KG1 (cell line): ENCODE measurements around the gene CHSY3.

Source experiments
- DNase-seq: peaks from one replicate; lab custom pipeline; 2025; lab: John Stamatoyannopoulos, UW

CHSY3 gene

DNA sequence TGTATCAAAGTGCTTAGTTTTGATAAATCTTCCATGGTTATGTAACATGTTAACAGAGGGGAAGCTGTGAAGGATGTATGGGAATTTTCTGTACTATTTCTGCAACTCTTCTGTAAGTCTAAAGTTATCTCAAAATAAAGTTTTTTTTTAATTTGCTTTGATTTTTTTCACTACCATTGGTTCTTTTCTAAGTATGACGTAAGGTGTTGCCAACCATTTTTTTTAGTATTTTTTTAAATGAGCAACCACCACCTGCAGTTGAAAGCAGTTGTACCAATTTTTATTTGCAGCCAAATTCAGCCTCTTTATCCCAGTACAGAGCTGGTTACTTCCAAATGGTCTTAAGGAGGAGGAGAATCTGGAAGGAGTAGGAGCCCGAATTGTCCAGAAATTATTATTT is 192.2 kb downstream of the CHSY3 start:
- no peak for DNase-seq

DNA sequence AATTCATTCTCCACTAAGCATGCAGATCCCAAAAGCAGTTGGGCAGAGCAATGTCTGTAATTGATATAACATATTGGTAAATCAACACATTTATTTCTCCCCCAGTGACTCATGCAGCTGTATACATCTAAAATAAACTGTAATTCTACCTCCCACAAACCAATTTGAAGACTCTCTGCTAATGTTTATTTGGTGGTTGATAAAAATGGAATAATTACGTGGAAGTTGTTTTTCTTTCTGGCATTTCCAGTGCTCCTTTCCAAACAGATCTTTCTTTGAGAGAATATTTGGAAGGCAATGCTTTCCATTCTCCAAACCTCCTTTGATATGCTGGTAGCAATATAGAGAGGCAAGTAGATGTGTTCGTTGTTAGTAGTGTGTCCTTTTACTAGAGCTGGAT is 194.7 kb downstream of the CHSY3 start:
- DNase-seq, result no peak

- DNase-seq, result no peak
Measured at GRCh38 chr5:130102375-130102774, 198.1 kb downstream of the CHSY3 start.

GRCh38 chr5:130102960-130103359 is 198.7 kb downstream of the CHSY3 start:
- no peak for DNase-seq

- no peak for DNase-seq
Measured at GRCh38 chr5:130104895-130105688, 200.8 kb downstream of the CHSY3 start.

DNA sequence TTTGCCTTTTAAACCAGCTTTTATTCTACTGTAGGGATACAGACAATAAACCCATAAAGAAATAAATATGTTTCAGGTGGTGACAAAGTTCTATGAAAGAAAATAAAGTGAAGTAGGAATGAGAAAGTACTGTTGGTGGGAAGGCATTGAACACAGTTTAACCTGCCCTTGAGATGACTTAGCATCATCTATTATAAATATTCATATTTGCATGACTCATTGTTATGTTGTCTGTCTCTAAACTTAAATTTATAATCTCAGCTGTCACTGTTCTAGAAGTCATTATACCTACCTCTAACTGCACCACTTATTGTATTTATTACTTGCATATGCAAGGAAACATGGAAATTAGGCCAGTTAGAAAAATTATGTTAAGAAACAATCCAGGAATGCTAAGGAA is 202.2 kb downstream of the CHSY3 start:
- DNase-seq, result no peak

DNA sequence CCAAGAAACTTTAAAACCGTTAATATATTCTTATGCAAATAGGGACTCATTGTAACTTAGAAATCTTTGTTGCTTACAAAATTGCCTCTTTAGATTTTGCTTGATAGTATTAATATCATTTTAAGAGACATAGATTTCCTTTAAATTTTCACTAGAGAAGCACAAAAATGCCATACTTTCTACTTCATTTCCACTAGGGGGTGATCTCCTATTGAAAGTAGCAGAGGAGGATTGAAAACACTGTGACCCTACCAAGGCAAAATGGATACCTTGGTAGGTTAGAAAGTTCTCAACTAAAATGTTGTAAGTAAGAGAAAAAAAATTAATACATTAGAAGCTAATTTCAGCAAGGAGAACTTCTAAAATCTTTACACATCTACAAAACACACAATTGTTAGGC is 204.9 kb downstream of the CHSY3 start:
- no peak for DNase-seq

- DNase-seq, result no peak
Measured at GRCh38 chr5:130110328-130110727, 206.1 kb downstream of the CHSY3 start.

DNA sequence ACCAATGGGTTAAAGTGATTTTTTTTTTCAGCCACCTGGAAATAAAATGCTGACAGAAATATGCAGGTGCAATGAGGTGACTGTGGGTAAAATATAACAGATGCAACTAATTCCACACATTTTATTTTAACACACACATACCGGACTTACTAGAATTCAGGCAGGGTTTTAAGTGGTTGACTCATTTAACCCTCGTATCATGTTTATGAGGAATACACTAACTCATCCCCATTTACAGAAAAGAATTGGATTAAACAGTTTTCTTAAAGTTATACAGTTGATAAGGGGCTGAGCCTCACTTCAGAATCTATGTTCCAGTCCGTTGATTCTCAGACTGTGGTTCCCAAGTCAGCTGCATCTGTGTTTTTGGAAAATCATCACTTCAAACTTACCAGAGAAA is 207.5 kb downstream of the CHSY3 start:
- DNase-seq, result no peak

DNA sequence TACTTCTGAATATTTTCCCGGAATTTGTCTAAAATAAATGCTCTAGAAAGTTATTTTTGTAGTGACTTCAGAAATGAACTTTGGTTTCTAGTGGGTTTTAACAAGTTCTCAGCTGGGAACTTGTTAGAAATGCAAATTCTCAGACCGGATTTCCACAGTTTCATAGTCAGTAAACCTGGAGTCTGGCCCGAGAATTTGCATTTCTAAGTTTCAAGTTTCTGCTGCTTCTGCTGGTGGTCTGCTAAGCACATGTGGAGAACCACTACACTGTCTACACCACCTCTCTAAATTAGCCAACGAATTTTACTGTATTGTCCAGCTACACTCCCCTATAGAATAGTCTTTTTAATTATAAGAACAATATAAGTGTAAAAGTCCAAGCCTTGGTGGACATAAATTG is 208.0 kb downstream of the CHSY3 start:
- DNase-seq, result no peak

DNA sequence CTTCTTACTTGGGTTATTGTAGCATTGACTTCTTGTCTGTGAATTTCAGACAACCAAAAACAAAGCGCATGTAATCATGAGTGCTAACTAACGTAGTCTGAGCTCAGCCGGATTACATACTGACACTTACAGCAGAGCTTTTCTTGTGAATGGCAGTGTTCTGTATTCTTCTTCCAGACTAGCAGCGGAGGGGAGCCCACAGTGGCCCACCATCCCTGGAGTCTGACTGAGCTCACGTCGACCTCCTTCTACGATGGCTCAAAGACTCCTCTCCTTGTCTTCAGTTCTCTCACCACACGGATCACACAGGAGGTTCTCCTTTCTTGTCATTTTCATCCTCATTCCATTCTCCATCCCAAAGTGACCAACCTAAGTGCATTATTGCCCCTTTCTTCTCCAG is 211.4 kb downstream of the CHSY3 start:
- DNase-seq, result no peak

DNA sequence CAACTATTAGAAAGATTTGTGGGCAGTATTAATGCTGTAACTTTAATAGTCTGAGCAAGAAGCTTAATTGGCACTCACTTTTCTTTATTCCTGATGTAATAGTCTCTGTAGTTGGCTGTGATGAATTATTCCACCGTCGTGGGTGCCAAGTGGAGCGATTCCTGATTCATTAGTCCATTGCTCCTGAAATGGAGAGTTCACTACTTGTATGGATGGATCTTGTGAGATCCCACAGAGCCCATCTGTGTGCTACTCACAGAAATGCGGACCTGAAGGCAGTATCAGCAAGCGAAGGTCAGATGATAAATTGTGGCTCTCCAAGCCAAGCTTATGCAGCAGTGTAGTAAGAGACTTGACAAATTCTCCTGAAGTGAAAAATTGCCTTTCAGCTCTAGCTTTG is 212.2 kb downstream of the CHSY3 start:
- no peak for DNase-seq

- DNase-seq, result no peak
Measured at GRCh38 chr5:130116972-130117371, 212.7 kb downstream of the CHSY3 start.

GRCh38 chr5:130126746-130127145 is 222.5 kb downstream of the CHSY3 start:
- no peak for DNase-seq

DNA sequence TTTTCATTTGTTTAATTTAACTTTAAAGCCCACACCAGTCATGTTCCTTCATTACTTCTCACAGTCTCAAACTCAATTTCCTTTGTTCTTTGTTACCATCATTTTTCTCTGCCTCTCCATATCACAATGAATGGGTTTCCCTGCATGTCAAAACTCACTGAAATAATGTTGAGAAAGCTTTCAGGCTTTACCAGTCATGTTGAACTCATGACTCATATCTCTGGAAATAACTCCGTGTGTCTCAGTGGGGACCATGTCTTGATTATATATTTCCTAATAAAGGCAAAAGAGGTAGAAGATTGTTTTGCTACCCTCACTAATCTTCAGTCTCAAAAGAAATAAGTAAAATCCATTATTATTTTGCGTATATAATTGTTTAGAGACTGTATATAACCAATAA is 231.2 kb downstream of the CHSY3 start:
- DNase-seq, result no peak

- no peak for DNase-seq
Measured at GRCh38 chr5:130136300-130136699, 232.0 kb downstream of the CHSY3 start.

DNA sequence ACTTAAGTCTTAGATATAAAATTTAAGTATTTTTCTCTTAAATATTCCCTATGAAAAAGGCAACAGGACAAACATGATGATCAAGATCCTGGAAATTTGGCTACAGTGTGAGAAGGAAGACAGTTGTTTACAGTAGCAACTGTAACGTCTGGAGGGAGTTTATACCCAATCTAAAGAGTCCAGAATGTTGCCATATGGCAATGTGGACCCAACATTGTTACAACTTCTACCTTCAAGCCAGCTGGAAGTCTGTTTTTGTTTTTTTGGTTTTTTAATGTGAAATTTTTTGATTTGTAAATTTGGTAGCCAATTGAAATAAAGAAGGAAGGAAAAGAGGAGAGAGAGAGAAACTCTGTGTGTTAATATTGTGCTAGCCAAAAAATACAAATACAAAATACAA is 233.4 kb downstream of the CHSY3 start:
- DNase-seq, result no peak

DNA sequence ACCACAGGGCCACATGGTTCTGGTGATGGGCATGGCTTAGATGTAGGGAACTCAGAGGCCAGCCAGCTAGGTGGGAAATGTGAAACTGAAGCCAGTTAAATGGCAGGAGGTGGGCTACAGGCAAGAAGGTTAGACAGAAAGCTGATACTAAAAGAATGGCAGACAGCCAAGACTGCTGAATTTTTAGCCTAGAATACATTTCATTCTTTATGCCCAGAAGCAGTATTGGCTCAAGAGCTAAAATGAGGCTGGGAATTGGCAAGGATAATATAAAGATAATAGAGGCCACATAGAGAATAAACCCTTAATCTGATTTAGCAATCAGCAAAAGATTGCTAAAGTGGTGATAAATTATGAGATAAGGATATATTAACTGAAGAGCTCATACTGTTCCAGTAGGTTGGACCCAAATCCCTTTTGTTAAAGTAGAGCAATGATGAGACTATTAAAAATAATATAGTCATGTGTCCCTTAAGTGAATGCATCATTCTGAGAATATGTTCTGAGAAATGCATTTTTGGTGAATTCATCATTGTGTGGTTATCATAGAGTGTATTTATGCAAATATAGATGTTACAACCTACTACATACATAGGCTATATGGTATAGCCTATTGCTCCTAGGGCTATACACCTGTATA is 234.3 kb downstream of the CHSY3 start:
- DNase-seq, result no peak

GRCh38 chr5:130141659-130142320 is 237.5 kb downstream of the CHSY3 start:
- DNase-seq, result no peak

GRCh38 chr5:130151239-130151638 is 247.0 kb downstream of the CHSY3 start:
- no peak for DNase-seq

GRCh38 chr5:130155345-130156011 is 251.2 kb downstream of the CHSY3 start:
- DNase-seq, result no peak

- no peak for DNase-seq
Measured at GRCh38 chr5:130158036-130158435, 253.8 kb downstream of the CHSY3 start.

GRCh38 chr5:130159968-130160367 is 255.7 kb downstream of the CHSY3 start:
- DNase-seq, result no peak
